Activated T-cell treated with anti-CD3 and anti-CD28 coated beads for 48 hours (primary cell): ENCODE measurements around the gene CNTNAP2.
"Not testable (repeated sequence)": the region's sequence is repeated elsewhere in the genome, so short reads cannot be mapped to it uniquely, and the experiment has no call there.

Source experiments
- DNase-seq: peaks from one replicate; pipeline ENCODE4 v3.0.0-alpha.2; 2020; ENCODE audit warnings: low read depth

The CNTNAP2 gene

DNA sequence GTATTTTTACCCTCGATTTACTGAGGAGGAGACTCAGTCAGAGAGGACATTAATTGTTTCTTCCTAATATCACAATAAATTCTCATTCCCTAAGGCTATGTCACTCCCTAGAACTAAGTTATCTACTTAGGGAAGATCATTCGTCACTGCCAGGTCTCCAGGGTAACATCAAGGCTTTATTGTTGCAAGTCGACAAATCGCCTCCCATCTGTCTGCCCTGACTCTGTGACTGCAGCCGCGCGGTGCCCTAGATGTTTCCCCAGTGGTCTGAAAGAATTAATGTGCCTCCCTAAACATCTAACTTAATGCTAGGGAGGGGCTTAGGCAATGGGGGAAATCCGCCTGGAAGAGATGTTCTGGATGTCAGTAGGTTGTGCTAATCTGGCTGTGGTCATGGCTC lies 1915.2 kb downstream of the CNTNAP2 start:
- DNase-seq: no peak

DNA sequence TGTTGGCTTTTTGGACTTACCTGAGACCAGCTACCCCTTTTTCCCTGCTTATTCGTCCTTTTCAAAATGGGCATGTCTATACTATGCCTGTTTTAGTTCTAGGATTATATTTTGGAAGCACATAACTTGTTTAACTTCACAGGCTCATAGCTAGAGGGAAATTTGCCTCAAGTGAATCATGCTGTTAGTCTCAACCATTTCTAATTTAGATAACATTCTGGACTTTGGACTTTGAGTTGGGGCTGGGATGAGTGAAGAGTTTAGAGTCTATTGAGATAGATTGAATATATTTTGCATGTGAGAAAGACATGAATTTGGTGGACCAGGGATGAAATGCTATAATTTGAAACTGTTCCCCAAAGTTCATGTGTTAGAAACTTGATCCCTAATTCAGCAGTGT lies 1919.3 kb downstream of the CNTNAP2 start:
- no peak for DNase-seq

DNA sequence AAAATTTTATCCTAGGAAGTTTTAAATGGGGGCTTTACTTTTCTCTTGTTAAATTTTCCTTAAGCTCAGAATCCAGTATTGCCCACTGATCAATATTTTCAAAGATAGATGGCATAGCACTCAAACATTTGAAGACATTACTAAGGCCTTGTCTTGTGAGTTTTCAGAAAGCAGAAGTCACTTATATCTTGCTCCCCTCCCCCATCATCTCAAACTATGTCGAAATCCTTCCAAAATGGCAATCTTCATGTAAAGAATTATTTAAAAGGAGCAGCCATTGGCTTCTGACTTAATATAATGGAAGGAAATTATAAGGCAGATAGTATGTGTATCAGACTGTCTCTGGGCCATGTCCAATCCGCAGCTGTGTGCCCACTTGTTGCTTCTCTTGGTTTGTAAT lies 1920.4 kb downstream of the CNTNAP2 start:
- DNase-seq: no peak

DNA sequence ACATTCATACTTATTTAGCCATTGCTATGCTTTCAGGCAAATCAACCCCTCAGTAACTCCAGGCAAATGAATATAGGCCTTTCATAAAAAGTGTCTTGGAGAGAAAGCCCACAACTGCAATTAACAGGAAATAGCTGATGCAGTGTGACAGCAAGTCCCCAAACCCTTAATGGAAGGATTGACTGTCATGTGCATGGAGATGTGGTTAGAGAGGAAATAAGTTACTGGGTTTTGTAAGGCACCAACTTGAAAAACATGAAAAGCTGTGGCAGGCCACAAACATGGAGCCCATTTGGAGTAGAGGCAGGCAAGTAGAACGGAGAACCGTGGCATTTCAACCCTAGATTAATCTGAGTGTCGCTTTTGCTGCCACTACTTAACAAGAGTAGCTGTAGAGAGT lies 1924.6 kb downstream of the CNTNAP2 start:
- DNase-seq: no peak

DNA sequence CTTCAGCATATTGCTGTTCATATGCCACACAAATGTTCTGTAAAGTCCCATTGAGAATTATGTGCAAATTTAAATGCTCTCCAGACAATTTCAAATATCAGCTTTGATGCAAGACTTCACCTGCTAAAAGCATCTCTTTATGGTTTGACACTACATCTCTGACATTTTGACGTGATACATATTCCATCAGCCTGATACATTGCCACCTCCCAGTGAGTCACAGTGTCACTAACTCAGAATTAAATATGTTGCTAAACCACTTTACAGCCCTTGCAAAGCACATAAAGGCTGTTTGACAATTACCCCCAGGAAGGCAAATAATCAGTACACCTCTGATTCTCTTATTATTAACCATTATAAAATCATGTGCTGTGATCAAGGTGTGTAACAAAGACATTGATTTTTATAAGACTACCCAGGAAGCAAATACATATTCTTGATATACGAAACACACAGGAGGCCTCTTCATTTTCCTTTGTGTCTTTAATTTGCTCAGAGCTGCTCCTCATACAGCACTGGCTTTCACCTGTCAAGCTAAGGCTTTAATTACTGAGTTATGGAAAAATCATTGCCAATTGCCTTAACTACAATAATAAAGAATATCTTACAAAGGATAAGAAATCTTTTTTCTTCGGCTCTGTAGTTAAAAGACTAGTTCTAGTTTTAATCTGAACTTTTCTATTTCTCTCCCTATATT lies 1926.5 kb downstream of the CNTNAP2 start:
- DNase-seq: no peak

DNA sequence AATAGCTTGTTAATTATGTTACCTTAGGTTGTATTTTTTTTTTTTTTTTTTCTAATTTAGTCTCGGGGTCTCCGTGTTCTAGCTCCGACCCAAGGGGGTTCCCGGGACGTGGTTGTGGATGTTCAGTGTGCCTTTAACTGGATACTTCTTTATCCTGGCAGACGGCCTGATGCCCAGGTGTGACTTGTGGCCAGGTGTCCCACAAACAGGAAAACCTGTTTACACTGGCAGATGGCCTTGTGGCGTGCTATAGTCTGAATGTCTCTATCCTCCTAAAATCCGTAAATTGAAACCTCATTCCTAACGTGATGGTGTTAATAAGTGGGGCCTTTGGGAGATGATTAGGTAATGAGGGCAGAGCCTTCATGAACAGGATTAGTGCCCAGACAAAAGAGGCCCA lies 1927.6 kb downstream of the CNTNAP2 start:
- no peak for DNase-seq

DNA sequence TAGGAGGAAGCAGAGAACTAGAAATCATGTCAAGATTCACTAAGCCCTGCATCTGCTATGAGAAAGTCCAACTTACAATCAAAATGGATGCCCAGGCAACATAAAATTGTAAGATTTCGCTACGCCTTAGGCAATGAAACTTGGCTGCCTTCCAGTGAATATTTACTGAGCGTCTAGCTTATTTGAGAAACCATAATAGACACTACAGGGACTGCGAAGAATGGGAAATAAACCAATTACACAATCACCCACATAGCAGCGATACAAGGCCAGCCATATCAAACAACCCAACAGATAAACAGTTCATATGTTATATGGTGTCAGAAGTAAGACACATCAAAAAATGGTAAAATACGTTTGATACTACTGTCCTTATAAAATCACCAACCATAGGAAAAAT lies 1928.9 kb downstream of the CNTNAP2 start:
- DNase-seq: no peak

DNA sequence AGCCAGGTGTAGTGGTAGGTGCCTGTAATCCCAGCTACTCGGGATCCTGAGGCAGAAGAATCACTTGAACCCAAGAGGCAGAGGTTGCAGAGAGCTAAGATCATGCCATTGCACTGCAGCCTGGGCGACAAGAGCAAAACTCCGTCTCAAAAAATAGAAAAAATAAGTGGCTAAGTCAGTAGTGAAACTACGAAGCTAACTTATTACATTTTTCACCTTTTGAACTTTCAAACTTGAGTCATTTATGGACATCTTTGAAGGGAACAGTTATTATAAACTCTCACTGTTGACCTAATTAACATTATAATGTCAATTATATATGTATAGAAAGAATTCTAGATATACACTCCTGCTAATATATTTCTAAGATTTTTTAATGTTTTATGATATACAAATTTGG lies 1932.5 kb downstream of the CNTNAP2 start:
- no peak for DNase-seq

DNA sequence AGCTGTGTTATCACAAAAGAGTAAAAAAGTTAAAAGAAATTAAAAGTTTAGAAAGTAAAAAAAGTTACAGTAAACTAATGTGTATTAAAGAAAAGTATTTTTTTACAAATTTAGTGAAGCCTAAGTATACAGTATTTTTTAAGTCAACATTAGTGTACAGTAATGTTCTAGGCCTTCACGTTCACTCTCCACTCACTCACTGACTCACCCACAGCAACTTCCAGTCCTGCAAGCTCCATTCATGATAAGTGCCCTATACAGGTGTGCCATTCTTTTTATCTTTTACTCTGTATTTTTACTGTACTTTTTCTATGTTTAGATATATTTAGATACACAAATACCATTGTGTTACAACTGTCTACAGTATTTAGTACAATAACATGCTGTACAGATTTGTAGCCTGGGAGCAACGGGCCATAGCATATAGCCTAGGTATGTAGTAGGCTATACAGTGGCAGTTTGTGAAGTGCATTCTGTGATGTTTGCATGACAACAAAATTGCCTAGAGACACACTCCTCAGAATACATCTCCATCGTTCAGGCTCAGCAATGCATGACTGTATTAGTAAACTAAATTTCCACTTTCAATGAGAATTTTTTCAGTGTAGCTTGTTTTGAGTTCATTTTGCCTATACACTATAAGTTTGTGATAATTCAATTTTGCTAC lies 1934.0 kb downstream of the CNTNAP2 start:
- no peak for DNase-seq

DNA sequence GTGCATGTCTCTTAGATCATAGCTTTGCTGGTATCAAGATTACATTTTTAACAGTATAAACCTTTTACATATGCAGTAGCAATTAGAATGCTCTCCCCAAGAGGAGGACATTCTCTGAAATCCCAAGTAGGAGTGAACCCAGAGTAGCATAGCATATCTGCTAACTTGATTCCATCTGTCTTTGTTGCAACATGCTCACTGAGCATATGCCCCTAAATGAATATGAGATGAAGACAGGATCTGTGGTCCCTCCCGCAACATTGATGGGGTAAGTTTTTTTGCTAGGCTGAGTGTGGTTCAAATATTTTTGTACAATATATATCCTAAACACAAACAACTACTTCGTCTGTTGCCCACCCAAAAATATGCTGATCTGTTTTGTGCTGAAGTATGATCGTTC lies 1939.8 kb downstream of the CNTNAP2 start:
- DNase-seq: no peak

DNA sequence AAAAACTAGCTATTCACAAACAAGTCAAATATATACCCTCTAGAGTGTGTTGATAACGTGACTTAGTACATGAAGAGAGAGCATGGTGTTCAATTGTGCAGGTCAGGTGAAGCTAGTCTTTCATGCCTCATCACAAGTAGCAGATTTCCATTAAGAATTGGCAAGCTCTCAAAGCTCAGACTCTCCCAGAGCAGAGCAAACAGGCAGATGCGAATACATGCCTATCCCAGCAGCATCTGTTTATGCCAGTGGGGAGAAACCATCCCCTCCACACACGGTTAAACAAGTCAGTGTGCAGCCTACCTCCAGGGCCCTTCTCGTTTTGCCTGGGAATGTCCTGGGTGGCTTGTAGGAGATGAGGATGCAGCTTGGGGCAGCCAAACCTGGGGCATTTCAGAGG lies 1941.5 kb downstream of the CNTNAP2 start:
- DNase-seq: no peak

DNA sequence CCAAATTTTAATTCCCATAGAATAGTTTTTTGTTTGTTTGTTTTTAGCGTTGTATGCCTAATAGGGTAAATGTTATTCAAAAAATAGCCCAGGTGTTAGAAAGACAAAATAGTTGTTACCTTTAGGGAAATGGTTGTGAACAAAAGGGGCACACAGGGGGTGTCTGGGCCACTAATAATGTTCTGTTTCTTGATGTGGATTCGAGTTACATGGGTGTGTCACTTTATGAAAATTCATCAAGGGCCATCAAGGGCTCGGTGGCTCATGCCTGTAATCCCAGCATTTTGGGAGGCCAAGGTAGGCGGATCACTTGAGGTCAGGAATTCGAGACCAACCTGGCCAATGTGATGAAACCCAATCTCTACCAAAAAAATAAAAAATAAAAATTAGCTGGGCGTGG lies 1942.2 kb downstream of the CNTNAP2 start:
- DNase-seq: no peak

DNA sequence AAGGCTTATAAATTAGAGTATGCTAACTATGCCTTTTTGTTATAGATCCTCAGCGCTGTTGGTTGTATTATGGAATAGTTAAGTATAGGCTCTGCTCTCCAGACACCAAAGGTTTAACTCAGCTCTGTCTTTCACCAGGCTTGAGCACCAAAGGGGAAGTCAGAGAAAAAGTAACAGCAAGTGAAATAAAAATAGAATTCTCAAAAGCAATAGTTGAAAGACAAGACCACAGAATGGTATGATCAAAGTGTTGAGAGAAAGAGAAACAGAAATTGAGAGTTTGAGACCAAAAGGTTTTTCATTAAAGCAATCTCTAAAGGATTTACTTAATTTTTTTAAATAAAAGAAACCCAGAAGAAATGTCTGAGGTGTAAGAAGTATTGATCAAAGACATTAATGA lies 1944.1 kb downstream of the CNTNAP2 start:
- DNase-seq: no peak

DNA sequence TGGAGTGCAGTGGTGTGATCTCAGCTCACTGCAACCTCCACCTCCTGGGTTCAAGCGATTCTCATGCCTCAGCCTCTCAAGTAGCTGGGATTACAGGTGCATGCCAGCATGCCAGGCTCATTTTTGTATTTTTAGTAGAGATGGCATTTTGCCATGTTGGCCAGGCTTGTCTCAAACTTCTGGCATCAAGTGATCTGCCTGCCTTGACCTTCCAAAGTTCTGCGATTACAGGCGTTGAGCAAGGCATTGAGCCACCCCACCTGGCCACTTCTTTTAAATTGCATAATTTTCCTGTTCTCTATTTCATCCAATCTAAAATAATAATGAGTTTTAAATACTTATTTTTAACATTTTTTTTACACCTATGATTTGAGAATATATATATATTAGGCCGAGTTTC lies 1961.5 kb downstream of the CNTNAP2 start:
- DNase-seq: not testable (repeated sequence)

DNA sequence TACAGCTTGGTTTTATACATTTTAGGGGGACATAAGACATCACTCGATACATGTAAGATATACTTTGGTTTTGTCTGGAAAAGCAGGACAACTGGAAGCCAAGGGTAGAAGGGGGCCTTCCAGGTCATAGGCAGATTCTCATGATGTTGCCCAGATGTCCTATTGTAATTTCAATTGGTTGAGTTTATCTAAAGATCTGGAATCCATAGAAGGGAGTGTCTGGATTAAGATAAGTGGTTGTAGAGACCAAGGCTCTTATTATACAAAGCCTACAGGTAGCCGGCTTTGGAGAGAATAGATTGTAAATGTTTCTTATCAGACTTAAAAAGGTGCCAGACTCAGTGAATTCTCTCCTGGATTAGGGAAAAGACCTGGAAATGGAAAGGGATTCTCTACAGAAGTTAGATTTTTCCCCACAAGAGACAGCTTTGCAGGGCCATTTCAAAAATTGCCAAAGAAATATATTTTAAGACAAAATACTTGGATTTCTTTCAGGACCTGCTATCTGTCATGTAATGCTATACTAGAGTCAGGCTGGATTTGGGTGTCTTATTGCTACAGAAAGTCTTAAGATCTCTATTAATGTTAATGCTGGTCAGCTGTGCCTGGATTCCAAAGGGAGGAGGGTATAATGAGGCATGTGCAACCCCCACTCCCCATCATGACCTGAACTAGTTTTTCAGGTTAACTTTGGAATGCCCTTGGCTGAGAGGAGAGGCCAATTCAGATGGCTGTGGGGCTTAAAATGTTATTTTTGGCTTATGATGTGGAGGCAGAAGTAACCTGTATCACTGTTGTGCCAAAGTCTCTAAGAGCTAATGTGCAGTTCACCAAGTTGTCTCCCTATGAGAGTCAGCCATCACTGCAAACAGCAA lies 1962.8 kb downstream of the CNTNAP2 start:
- DNase-seq: no peak

DNA sequence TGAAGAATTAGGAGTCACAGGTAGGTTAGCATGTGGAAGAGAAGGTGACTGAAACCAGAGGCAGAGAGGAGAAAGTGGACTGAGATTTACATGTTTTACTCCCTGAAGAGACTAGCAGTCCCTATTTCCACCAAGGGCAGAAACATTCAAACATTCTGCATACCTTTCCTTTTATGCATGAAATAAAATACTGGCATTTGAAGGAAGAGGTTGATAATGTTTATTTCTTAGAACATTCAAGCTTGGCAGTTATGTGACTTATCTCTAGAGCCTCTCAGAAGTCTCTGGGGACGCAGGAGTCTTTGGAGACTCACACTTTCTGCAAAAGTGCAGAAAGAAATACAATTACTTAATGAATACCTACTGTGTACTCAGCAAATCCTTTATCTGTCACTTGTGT lies 1966.8 kb downstream of the CNTNAP2 start:
- no peak for DNase-seq

DNA sequence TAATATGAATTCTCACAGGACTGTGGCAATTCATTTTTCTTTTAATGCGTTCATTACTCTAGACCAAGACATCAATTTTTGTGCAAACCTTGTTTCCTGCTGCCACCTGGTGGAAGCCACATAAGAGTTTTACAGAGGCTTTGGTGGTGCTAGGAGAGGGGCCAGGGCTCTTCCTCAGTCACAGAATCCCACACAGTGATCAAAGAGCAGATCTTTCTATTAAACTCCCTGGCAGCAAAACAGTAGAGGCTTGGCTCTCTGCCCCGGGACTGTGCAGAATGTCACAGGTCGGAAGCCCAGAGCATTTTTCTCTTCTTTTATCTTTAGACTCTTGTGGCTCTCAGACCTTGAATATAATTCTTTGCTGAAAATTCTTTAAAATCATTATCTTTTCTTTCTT lies 1967.5 kb downstream of the CNTNAP2 start:
- no peak for DNase-seq

DNA sequence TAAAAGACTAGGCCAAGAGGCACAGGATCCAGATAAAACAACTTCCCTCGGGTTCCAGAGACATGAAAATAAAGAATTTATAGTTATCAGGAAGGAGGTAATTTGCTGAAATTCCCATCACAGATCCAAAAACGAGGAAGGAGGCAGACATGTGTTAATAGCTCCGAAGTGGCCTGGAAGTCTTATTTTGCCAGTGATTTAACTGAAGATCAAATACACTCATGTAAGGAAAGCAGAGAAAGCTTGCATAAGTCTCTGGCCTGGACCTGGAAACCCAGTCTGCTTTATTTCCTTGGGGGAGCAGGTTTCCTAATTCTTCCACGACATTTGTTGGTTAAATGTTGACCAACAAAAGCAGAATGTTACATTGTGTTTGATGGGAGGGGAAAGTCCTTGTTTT lies 1975.3 kb downstream of the CNTNAP2 start:
- DNase-seq: no peak

DNA sequence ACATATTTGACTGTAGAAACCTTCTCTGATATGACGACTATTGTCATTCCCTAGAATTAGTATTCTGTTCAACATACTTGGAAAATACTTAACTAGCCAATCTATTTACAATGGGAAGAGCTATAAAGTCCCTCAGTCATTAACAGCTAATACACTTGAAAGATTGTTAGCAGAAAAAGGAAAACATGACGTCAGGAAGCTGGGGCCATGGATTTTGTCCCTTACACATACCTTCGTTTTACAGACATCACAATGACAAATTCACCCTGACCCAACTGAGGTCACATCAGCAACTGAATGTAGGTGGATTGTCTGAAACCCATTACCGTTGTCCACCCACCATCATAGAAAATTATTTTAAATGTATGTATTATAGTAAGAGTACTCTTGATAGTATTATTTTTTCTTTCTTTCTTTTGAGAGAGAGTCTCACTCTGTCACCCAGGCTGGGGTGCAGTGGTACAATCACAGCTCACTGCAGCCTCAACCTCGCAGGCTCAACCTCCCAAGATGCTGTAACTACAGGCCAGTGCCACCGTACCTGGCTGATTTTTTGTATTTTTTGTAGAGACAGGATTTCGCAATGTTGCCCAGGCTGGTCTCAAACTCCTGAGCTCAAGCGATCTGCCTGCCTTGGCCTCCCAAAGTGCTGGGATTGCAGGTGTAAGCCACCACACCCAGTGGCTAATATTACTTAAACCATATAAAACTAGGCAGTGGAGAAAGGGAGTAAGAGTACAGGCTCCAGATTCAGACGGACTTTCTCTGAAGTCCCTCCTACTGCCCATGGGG lies 1977.0 kb downstream of the CNTNAP2 start:
- DNase-seq: no peak

DNA sequence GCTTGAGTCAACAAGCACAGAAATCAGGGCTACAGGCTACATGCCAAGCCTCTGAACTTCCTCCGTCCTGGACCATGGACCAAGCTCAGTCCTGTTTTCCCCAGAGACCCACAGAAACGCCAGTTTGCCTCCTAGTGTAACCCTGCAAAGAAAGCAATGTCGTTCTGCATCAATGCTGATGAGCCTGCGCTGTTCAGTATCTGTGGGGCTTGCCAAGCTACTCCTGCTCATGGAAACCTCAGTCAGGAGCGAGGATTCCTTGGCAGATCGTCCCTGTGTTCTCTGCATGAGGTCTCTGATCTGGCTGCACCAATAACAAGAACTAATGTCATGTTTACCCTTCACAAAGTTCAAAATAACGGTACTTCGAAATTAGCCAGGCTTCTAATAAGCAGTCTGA lies 1978.5 kb downstream of the CNTNAP2 start:
- no peak for DNase-seq

DNA sequence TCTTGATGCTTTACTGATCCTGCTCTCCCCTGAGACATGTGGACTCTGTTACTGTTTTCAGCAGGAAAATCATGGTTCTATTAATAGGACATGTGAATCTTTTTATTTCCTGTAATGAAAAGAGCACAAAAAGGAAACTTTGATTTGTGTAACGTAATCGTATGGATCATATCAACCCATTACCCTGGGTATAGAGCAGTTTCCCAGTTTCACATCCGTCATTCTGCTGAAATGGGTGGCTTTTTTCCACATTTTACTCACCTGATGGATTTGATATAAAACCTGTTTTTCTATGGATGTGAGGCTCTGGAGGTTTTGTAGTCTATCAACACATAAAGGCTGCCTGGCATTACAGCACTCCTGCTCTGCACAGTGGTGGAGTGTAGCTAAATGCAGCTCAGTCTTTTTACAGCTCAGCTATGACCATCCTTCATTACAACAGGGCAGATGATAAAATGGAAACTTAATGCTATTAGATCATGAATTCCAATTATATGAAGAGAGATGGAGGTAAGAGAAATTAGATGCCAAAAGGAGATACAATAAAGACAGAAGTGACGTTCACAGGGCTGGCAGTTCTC lies 1987.6 kb downstream of the CNTNAP2 start:
- no peak for DNase-seq

DNA sequence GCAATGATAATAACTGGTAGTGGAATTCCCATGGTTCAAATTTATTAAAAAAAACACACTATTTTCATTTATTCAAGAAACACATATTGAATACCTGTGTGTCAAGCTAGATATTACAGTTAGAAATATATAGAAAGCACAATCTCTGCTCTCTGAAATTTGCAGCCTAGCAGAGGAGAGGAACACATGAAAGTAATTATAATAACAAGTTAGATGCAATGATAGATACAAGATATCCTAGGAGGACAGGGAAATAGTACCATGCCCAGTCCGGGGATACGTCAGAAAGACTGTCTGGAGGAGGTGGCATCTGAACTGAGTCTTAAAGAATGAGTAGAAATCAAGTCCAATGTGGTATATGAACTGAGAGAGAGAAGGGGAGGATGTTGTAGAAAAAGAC lies 1988.3 kb downstream of the CNTNAP2 start:
- no peak for DNase-seq
